Measurements from ENCODE around the gene EMC1.
"Not testable (repeated sequence)": the region's sequence is repeated elsewhere in the genome, so short reads cannot be mapped to it uniquely, and the experiment has no call there.

Gene EMC1

DNA sequence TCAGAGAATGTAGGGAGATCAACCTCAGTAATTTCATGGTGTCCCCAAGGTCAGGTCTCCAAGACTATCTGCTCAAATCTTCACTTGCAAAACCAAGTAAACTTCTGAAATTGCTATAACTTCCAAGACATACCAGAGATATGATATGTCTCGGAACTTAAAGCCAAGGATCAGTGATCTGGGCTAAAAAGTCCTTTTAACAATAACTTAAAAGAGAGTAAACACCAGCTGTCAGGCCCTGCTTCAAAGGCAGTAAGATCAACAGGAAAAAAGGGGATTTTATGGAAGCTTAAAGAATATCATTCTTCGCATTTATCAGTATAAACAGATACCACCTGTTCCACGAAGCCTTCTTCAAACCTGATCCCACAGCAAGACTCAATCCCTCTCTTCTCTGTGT, 55.0 kb downstream of the EMC1 start:
- in situ Hi-C loops (cut with MboI; ENCODE audit: low sequenced_read_pairs): no loop called here

DNA sequence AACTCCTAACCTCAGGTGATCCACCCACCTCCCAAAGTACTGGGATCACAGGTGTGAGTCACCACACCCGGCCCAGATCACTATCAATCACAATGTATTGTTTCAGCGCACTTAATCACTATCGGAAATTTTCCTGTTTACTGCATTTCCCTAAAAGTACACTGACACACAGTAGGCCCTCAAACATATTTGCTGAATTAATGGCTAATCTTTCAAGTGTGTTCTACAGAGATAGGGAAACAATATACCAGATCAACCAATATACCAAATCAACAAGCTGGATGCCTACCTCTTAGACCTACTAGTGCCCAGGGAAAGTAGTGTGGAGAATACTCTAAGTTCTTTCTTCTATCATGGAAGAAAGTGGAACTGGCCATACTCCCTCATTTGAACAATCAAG, 58.3 kb downstream of the EMC1 start:
- in situ Hi-C loops (cut with MboI; ENCODE audit: low sequenced_read_pairs): no loop called here

- in situ Hi-C loops (cut with MboI; ENCODE audit: low sequenced_read_pairs): no loop called here
Observed at GRCh38 chr1:19191811-19192210, 59.5 kb downstream of the EMC1 start.

GRCh38 chr1:19190468-19190867, 60.9 kb downstream of the EMC1 start:
- in situ Hi-C loops (cut with MboI; ENCODE audit: low sequenced_read_pairs): no loop called here

- in situ Hi-C loops (cut with MboI; ENCODE audit: low sequenced_read_pairs): no loop called here
Observed at GRCh38 chr1:19189270-19189669, 62.1 kb downstream of the EMC1 start.

GRCh38 chr1:19187852-19188251, 63.5 kb downstream of the EMC1 start:
- in situ Hi-C loops (cut with MboI; ENCODE audit: low sequenced_read_pairs): no loop called here

GRCh38 chr1:19186001-19186400, 65.3 kb downstream of the EMC1 start:
- in situ Hi-C loops (cut with MboI; ENCODE audit: low sequenced_read_pairs): no loop called here

DNA sequence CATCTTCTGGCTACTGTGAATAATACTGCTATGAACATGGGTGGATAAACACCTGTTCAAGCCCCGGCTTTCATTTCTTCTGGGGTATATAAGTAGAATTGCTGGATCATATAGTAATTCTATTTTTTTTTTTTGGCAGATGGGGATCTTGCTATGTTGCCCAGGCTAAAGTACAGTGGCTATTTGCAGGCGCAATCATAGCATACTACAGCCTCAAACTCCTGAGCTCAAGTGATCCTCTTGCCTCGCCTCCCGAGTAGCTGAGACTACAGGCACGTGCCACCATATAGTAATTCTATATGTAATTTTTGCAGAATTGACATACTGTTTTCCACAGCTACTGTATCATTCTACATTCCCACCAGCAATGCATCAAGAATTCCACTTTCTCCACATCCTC, 69.1 kb downstream of the EMC1 start:
- in situ Hi-C loops (cut with MboI; ENCODE audit: low sequenced_read_pairs): no loop called here

DNA sequence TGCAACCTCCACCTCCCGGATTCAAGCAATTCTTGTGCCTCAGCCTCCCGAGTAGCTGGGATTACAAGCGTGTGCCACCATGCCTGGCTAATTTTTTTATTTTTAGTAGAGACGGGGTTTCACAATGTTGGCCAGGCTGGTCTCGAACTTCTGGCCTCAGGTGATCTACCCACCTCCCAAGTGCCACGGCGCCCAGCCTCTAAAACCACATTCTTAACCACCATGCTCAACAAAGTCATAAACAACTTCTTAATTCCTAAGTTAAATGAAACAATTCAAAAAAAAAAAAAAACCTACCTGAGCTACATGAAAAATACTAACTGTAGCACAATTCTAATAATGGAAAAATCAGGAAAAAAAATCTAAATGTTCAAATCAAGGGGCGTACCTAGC, 71.1 kb downstream of the EMC1 start:
- in situ Hi-C loops (cut with MboI; ENCODE audit: low sequenced_read_pairs): not testable (repeated sequence)

DNA sequence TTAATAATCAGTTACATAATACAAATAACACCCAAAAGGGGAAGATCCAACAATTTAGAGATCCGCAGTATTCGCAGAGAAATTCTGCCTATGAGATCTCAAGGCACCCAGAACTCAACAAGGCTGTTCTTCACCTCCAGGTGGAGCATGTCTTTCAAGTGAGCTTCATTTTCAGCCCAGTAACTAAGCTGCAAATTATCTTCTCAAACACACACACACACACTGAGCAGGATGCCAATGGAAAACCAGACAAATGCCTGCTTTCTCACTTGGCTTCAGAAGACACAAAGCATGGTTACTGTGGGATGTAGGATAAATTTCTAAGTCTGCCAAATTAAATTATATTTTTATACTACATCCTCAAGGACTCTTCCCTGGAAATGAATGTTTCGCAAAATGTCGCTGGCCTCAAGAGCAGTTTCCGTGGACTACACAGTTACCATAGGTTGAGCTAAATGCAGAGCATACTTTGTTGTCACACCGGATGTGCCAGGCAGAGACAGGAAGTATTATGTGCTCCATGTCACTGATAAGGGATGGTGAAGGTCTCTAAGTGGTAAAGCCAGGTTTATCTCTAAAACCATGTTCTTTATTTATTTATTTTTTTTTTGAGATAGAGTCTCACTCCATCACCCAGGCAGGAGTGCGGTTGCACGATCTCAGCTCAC, 71.6 kb downstream of the EMC1 start:
- in situ Hi-C loops (cut with MboI; ENCODE audit: low sequenced_read_pairs): no loop called here

DNA sequence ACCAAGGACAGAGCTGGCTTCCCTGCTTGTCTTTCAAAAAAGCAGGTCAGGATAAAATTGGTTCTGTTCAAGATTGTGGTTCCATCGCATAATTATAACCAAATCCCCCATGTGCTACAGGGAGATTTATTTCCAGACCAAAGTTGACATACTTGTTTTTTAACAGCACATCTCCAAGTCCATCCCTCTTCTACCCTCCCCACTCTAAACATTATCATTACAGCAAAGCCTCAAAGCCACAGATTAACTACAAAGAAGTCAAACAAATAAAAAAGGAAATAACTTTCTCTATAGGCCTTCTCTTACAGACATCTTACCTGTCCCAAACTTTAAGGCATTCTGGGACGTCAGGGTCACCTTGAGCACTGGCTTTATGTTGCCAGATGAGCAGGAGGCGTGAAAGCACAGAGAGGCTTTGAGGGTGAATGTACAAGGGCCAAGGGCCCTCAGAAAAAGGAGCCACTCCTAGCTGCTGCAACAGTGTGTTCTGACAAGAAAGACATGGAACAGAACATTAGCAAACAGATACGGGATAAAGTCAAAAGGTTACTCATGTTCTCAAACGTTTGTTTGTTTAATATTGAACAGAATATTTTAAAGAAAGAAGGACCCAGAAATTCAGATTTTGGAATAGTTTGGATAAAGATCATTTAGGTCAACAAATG, 72.5 kb downstream of the EMC1 start:
- in situ Hi-C loops (cut with MboI; ENCODE audit: low sequenced_read_pairs): no loop called here

DNA sequence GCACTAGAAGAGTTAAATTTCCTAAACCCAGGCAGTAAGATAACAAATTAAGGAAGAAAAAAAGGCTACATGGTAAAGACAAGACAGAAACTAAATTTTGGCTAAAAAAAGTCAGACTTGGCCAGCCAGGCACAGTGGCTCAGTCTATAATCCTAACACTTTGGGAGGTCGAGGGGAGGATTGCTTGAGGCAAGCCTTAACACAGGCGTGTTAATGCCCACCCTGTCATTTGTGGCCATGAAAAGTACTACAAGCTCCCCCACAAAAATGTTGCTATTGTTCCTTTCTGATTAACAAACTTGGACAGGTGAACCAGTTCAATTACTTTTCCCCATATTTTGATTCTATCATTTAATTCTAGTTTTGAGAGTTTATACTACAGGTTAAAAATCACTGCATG, 73.5 kb downstream of the EMC1 start:
- in situ Hi-C loops (cut with MboI; ENCODE audit: low sequenced_read_pairs): no loop called here

GRCh38 chr1:19169642-19170041, 81.7 kb downstream of the EMC1 start:
- in situ Hi-C loops (cut with MboI; ENCODE audit: low sequenced_read_pairs): no loop called here

- in situ Hi-C loops (cut with MboI; ENCODE audit: low sequenced_read_pairs): no loop called here
Observed at GRCh38 chr1:19167140-19167539, 84.2 kb downstream of the EMC1 start.

DNA sequence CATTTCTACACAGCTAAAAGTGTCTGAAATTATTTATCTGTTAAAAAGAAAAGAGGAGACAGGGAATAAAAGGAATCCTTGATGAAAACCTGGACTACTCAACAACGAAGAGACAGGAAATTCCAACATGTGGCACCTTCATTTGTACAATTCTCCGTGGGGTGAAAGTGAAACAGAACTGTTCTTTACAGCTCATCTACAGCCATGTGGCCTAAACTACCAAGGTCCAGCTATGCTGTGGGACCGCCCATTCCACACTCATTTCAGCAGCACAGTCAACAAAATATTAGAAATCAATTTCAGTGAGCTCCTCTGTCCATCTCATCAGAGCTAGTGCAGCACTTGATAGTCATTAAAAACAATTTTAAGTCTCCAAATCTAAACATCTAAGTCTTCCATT, 85.3 kb downstream of the EMC1 start:
- in situ Hi-C loops (cut with MboI; ENCODE audit: low sequenced_read_pairs): no loop called here

Data from HL-60/S4 treated with retinoic acid at 250 ng/mL for 4 days and 3 days (cell line).